TTC549 (cell line): Measurements from ENCODE around the gene PNRC1.
"Not testable (repeated sequence)": the region's sequence is repeated elsewhere in the genome, so short reads cannot be mapped to it uniquely, and the experiment has no call there.

ENCODE experiments used
- FAIRE-seq: peaks from 2 replicates; lab custom pipeline; 2012; peaks lifted over from hg19 to GRCh38; lab: Jason Lieb, UNC

PNRC1 gene

DNA sequence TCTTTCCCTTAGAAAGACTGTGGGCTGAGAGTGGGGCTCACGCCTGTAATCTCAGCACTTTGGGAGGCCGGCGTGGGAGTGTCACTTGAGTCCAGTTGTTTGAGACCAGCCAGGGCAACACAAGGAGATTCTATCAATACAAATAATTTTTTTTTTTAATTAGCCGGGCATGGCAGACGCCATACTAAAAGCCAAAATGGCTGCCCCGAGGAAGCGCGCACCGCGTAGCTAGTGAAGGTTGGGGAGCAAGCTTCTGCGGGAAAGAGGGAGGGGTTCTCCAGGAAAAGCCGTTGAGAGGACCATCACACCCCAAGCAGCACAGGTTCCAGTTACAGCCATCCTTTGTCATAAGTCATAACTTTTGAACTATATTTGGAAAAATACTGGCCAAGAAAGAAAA is 21.3 kb upstream of the PNRC1 start:
- no peak for FAIRE-seq

- FAIRE-seq, result no peak
Measured at GRCh38 chr6:89063881-89064280, 16.7 kb upstream of the PNRC1 start.

DNA sequence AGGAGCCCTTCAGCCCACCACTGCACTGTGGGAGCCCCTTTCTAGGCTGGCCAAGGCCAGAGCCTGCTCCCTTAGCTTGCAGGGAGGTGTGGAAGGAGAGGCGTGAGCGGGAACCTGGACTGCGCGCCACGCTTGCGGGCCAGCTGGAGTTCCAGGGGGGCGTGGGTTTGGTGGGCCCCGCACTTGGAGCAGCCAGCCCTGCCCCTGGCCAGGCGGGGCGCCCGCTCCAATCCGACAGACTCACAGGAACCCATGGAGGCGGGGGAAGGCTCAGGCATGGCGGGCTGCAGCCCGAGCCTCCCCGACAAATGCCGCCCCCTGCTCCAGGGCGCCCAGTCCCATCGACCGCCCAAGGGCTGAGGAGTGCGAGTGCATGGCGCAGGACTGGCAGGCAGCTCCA is 15.6 kb upstream of the PNRC1 start:
- FAIRE-seq, result not testable (repeated sequence)

GRCh38 chr6:89066121-89066520 is 14.4 kb upstream of the PNRC1 start:
- not testable (repeated sequence) for FAIRE-seq

- no peak for FAIRE-seq
Measured at GRCh38 chr6:89066940-89067646, 13.5 kb upstream of the PNRC1 start.

- FAIRE-seq, result no peak
Measured at GRCh38 chr6:89067796-89068195, 12.8 kb upstream of the PNRC1 start.

- no peak for FAIRE-seq
Measured at GRCh38 chr6:89068695-89069094, 11.9 kb upstream of the PNRC1 start.

DNA sequence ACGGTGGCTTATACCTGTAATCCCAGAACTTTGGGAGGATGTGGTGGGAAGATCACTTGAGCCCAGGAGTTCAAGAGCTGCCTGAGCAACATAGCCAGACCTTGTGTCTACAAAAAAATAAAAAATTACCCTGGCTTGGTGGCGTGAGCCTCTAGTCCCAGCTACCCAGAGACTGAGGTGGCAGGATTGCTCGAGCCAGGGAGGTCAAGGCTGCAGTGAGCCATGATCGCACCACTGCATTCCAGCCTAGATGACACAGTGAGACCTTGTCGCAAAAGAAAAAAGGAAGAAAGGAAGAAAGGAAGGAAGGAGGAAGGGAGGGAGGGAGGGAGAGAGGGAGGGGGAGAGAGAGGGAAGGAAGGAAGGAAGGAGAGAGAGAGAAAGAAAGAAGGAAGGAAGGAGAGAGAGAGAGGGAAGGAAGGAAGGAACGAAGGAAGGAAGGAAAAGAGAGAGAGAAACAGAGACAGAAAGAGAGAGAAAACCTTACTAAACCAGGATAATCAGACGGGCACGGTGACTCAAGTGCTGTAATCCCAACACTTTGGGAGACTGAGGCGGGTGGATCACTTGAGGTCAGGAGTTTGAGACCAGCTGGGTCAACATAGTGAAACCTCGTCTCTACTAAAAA is 10.9 kb upstream of the PNRC1 start:
- FAIRE-seq, result no peak

DNA sequence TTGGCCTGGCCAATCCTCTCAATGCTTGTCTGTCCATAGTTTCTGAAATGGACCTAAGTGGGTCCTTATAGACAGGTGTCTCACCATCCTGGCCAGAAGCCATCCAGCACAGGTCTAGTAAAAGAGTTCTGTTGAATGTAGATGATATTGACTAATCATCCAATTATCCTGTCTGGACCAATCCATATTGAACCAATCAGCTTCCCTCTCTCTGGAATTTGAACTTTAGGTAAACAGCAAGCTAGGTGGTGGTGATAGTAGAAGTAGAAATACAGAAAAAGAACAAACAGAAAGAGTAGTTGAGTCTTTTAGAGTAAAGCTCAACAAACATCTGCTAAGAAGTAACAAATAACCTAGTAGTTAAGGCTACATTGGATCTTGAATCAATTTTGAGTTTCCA is 9.5 kb upstream of the PNRC1 start:
- no peak for FAIRE-seq

DNA sequence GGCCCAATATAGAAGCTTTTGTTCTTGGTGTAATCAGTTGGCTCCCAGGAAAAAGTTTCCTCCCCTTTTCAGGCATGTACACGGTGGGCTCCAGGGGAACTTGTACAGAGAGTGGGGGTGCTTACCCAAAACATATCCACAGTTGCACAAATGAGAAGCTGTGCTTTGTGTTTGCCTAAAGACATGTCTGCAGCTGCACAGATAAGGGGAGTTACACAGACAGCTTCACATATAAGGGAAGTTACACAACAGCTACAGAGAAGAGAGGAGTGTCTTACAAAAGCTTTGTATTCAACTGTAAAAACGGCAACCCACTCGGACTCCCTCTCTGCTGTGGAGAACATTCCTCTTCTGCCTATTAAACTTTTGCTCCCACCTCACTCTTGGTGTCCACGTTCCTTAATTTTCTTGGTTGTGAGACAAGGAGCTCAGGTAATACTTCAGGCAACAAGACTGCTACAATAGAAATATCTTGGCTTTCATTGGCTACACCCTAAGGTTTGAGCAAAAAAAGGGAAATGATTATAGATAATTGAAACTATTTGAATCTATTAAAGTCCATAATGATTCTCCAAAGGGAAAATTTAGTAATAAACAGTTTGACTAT is 7.4 kb upstream of the PNRC1 start:
- FAIRE-seq, result no peak

GRCh38 chr6:89073840-89074239 is 6.7 kb upstream of the PNRC1 start:
- FAIRE-seq, result no peak

DNA sequence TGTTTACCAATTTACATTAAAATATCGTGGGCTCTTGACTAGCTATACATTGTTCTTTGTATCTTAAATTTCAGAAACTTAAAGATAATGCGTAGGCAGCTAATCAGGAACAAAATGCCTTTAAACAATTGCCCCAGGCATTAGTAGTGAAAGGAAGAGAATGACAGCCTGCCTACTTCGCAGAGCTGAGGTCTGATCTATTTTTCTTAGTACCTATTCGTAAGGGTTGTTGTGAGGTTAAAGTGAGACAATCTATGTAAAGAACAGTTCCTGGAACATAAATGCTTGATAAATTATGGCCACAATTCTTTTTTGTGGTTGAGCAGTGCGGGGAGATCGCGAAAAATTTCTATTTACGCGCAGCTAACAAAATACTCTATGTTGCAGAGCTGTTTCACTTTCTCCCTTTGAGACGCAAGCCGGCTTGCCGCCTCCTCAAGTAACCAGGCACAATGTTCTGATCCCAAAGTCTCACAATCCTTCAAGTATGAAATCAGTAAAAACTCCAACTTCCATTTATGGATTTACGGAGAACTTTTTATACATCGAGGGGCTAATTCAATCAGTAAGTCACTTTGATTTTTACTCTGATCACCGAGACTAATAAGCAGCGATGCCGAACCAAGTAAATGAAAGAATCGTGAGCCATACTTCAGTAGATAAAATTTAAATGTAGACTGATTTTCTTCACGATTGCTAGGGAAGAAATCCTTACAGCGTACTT is 878 bp upstream of the PNRC1 start:
- no peak for FAIRE-seq

- no peak for FAIRE-seq
Measured at GRCh38 chr6:89081129-89081422, 525 bp downstream of the PNRC1 start.

DNA sequence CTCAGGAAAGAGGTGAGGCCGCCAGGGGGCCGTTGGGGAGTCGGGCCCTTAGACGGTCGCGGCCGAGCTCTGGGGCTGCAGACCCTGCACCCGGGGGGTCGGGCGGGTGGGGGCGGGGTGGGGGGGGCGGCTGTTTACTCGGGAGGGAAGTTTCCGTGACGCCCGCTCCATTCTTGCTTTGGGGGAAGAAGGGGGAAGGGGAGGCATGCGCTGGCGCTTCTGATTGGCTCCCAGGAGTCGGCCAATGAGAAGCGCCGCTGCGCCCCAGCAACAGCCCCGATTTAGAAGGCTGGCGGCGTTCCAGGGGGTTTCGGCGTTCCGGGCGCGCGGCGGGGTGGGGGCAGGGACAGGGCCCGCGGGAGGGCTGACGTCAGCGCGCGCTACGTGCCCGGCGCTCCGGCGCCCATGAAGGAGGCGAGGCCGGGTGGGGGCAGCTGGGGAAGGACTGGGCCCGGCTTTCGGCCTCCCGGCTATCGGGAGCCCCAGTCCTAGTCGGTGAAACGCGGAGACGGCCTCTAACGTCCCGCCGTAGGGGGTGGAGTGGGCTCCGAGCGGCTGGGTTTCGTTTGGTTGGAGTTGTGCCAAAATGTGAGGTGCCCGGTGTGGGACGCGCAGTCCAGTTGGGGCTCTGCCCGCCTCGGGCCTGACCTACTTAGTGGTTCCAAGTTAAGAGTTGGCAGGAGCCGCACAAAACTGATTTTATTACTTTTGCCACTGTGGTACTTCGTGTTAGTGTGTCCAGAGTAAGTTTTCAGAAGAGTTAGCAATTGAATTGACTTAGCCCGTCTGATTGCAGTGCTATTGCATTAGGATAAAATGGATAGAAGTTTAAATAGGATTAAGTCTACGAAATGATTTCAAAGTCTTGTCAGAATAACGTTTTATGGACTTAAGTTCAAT is 1.1 kb downstream of the PNRC1 start:
- FAIRE-seq, result no peak

DNA sequence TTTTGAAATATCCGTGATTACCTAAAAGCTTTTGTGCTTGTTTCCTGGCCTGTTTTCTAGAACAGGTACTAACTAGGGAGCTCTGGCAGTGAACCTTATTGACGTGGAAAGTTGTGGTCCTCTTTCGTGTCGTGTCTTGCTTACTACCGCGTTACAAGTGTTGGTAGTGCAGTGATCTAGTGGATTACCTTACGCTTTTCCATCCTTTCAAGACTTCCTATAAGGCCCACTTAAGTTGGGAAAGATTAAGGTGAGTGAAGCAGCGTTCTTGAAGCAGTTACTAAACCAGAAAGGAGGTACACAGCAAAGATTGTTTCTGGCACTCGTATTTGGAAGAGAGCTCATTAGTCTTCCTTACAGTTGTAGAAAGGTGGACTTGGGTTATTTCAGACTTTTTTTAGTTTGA is 1.9 kb downstream of the PNRC1 start:
- no peak for FAIRE-seq

- no peak for FAIRE-seq
Measured at GRCh38 chr6:89084542-89084941, 4.0 kb downstream of the PNRC1 start.

GRCh38 chr6:89084954-89085353 is 4.4 kb downstream of the PNRC1 start:
- FAIRE-seq, result no peak

- FAIRE-seq, result no peak
Measured at GRCh38 chr6:89085409-89086205, 5.1 kb downstream of the PNRC1 start.

- FAIRE-seq, result no peak
Measured at GRCh38 chr6:89087881-89088280, 7.3 kb downstream of the PNRC1 start.

GRCh38 chr6:89098461-89098860 is 17.9 kb downstream of the PNRC1 start:
- no peak for FAIRE-seq

- no peak for FAIRE-seq
Measured at GRCh38 chr6:89100114-89100513, 19.6 kb downstream of the PNRC1 start.
